Neutrophil (primary cell): ENCODE measurements around the gene TIMM44.

Experiments used
- H3K27ac ChIP-seq: fragments of 200-600 bp; sonication (generic); 2 replicates; pipeline ENCODE4 v1.5.1; 2016; ENCODE audit warnings: mild to moderate bottlenecking, moderate library complexity
- H3K27me3 ChIP-seq: fragments of 200-600 bp; sonication (generic); 2 replicates; pipeline ENCODE4 v1.6.0; 2016; ENCODE audit warnings: mild to moderate bottlenecking
- H3K36me3 ChIP-seq: fragments of 200-600 bp; sonication (generic); 2 replicates; pipeline ENCODE4 v1.5.1; 2017
- H3K4me1 ChIP-seq, 2 experiments: fragments of 200-600 bp in 1 of 2; sonication (generic) in 1 of 2; 1 replicate in 1 of 2; 2 replicates in 1 of 2; pipeline versions ENCODE4 v1.5.1 to v1.6.1; 2013 to 2016; ENCODE audit warnings: low read depth in 1 of 2, low read length in 1 of 2, mild to moderate bottlenecking in 1 of 2, moderate library complexity in 1 of 2; ENCODE audit not compliant: control insufficient read depth in 1 of 2, insufficient read depth in 1 of 2
- H3K4me3 ChIP-seq, 2 experiments: fragments of 200-600 bp in 1 of 2; sonication (generic) in 1 of 2; 1 replicate in 1 of 2; 2 replicates in 1 of 2; pipeline ENCODE4 v1.5.1; 2013 to 2016; ENCODE audit warnings: low read depth in 1 of 2, low read length in 1 of 2, mild to moderate bottlenecking in 1 of 2, moderate library complexity in 1 of 2
- H3K9me3 ChIP-seq: fragments of 200-600 bp; sonication (generic); 2 replicates; pipeline ENCODE4 v1.5.1; 2016
- CTCF ChIP-seq: fragments of 200-600 bp; sonication (generic); IDR thresholded peaks from 2 replicates; pipeline ENCODE4 v1.5.1; 2016; ENCODE audit warnings: antibody characterized with exemption

Gene TIMM44

DNA sequence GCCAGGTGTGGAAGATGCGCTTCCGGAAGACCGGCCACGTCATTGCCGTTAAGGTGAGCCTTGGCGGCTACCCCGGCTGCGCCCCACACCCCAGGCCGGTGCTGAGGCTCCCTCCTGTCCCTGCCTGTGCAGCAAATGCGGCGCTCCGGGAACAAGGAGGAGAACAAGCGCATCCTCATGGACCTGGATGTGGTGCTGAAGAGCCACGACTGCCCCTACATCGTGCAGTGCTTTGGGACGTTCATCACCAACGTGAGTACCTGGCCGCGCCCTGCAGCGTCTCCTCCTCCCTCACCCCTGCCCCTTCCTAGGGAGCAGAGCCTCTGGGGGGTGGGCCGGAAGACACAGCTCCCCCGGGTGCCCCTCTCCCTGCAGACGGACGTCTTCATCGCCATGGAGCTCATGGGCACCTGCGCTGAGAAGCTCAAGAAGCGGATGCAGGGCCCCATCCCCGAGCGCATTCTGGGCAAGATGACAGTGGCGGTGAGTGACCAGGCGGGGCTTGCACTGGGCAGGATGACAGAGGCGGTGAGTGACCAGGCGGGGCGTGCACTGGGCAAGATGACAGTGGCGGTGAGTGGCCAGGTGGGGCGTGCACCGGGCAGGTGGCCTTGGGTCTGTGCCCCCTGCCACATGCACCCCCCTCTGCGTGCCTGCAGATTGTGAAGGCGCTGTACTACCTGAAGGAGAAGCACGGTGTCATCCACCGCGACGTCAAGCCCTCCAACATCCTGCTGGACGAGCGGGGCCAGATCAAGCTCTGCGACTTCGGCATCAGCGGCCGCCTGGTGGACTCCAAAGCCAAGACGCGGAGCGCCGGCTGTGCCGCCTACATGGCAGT lies 32.9 kb downstream of the TIMM44 start:
- peaks cover 19% of the 10 kb centered on the region for H3K27me3 ChIP-seq
- H3K36me3 ChIP-seq: peaks cover 60% of the 10 kb centered on the region
- no peak for TF ChIP-seq CTCF
- no peak overlapping the region for H3K4me3 ChIP-seq
- H3K27ac ChIP-seq: no peak overlapping the region
- peaks cover 0 to under 1% of the 10 kb centered on the region in 2 experiments for H3K4me1 ChIP-seq
- H3K9me3 ChIP-seq: no peaks in the 10 kb centered on the region

- no peaks in the 10 kb centered on the region for H3K9me3 ChIP-seq
- H3K27ac ChIP-seq: no peak overlapping the region
- H3K4me1 ChIP-seq: peaks cover 8 to 9% of the 10 kb centered on the region in 2 experiments
- peaks cover 10% of the 10 kb centered on the region for H3K27me3 ChIP-seq
- peaks cover 60% of the 10 kb centered on the region for H3K36me3 ChIP-seq
- no peak for TF ChIP-seq CTCF
- no peak overlapping the region for H3K4me3 ChIP-seq
Measured at GRCh38 chr19:7909471-7910067, 33.9 kb downstream of the TIMM44 start.

DNA sequence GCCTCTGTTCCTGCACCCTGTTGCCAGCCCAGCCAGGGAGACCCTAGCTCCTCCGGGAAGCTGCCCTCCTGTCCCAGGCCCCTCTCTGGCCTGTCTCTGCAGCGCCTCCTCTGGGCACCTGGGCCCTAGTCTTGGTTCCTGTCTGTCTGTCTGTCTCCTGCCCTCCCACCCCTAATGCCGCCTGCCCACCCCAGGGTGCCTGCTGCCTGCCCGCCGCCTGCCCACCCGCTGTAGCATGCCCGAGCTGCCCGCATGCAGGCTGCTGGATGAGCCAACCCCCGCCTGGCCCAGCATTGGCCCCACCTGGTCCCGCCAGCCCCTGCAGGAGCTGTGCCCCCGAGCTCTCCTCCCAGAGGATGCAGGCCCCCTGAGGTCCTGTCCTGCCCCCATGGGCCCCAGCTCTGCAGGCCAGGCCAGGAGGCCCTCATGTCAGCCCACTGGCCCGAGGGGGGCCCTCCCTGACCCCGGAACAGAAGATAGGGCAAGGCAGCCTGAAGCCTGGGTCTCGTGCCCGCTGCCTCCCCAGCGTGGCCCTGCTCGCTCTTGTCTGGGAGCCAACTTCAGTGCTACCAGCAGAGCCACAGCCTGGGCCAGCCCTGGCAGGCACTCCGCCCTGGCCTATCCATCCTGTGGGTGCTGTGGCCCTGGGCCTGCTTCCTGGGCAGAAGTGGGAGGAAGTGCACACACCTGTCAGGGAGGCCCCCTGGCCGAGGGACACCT lies 34.6 kb downstream of the TIMM44 start:
- Histone ChIP-seq H3K4me3 (no peak overlapping the region), H3K27ac (no peak overlapping the region), H3K36me3 (peaks cover 60% of the 10 kb centered on the region), H3K27me3 (peaks cover 3% of the 10 kb centered on the region), H3K9me3 (no peaks in the 10 kb centered on the region), H3K4me1 (peaks cover 12 to 14% of the 10 kb centered on the region in 2 experiments)
- no peak for TF ChIP-seq CTCF

- no peak for TF ChIP-seq CTCF
- no peak overlapping the region for H3K4me3 ChIP-seq
- no peaks in the 10 kb centered on the region for H3K27me3 ChIP-seq
- H3K27ac ChIP-seq: no peak overlapping the region
- no peaks in the 10 kb centered on the region for H3K9me3 ChIP-seq
- peaks cover 15 to 17% of the 10 kb centered on the region in 2 experiments for H3K4me1 ChIP-seq
- H3K36me3 ChIP-seq: peaks cover 57% of the 10 kb centered on the region
Measured at GRCh38 chr19:7908078-7908699, 35.3 kb downstream of the TIMM44 start.

DNA sequence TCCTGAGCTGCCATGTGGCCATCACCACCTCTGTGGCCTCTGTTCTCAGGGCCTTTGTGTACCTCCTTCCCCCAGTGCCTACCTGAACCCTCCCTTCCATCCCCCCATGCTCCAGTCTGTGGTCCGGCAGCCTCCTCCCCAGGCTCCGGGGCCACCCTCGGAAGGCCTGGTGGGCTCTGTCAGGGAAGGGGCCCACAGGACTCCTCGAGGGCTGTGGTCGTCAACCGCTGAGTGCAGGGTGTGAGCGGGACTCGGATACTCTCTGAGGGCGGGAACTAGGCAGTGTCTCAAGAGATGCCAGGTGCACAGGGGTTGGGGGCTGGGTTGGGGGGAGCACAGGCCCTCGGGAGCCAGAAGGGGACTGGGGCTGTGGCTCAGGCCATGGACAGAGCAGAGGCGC lies 35.9 kb downstream of the TIMM44 start:
- no peak for TF ChIP-seq CTCF
- H3K4me3 ChIP-seq: no peak overlapping the region
- peaks cover 50% of the 10 kb centered on the region for H3K36me3 ChIP-seq
- H3K4me1 ChIP-seq: peaks cover 21 to 23% of the 10 kb centered on the region in 2 experiments
- H3K9me3 ChIP-seq: no peaks in the 10 kb centered on the region
- H3K27ac ChIP-seq: no peak overlapping the region
- H3K27me3 ChIP-seq: peaks cover 5% of the 10 kb centered on the region
